Activated T-helper 17 cell treated with anti-CD3 and anti-CD28 coated beads, Interleukin-2, amount 50 U/mL, for 72 hours (primary cell): ENCODE results near the gene SDHAF1. TPM values are rescaled to one million over a fixed set of nuclear protein-coding genes. Genes with fewer than 3 reads are reported as not detected.
"Not testable (repeated sequence)": the region's sequence is repeated elsewhere in the genome, so short reads cannot be mapped to it uniquely, and the experiment has no call there.

ENCODE experiments used
- ATAC-seq: fragments of 150-1000 bp; cut with Tn5 transposase; replicated peaks from 2 replicates; pipeline ENCODE4 v1.10.0; 2021; ENCODE audit warnings: mild to moderate bottlenecking, moderate library complexity
- H3K27ac Mint-ChIP-seq: one replicate; pipeline ENCODE4 v1.8.0; 2022; ENCODE audit warnings: mixed read lengths
- H3K27me3 Mint-ChIP-seq: one replicate; pipeline ENCODE4 v1.8.0; 2022; ENCODE audit warnings: mixed read lengths
- H3K36me3 Mint-ChIP-seq: one replicate; pipeline ENCODE4 v1.8.0; 2022; ENCODE audit warnings: low read depth, mild to moderate bottlenecking, mixed read lengths
- H3K4me1 Mint-ChIP-seq: one replicate; pipeline ENCODE4 v1.8.0; 2022; ENCODE audit warnings: mixed read lengths
- H3K4me3 Mint-ChIP-seq: one replicate; pipeline ENCODE4 v1.8.0; 2022; ENCODE audit warnings: mild to moderate bottlenecking, mixed read lengths
- H3K9me3 Mint-ChIP-seq: one replicate; pipeline ENCODE4 v1.8.0; 2022; ENCODE audit warnings: mixed read lengths
- total RNA-seq, 2 donors: library from RNA; stranded (reverse); gene quantifications; one replicate each; pipeline ENCODE4 v1.2.3, GENCODE V29; 2022

Gene SDHAF1
- total RNA-seq, 2 donors from 2014 or later: 17.5 to 26.0 TPM

DNA sequence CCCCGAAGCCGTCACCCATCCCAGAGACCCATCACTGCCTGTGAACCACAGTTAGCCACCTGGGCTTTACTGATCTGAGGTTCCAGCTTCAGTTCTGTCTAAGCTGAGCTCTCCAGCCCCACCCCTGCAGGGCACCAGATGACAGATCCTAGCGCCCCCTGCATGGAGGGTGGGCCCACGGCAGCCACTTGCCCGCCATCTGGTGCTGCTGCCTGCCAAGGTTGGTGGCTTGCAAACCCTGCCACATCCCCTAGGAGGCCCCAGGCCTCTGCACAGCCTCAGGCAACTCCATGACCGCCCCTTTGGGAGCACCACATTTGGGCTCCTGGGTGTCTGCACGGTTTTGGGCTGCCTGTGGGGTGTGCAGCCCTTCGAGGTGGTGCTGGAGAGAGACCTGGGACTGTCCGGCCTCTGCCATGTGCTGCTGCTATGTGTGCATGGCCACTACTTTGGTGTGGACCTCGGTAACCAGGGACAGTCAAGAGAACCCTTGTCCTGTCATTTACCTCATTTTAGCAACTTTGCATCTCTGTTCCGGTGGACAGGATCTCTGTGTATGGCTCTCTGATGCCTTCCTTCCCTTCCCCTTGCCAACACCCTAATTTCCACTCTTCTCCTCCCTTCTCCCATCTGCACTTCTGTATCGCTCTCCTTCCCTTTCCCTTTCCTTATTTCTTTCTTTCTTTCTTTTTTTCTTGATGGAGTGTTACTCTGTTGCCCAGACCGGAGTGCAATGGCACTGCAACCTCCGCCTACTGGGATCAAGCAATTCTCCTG, 17.4 kb upstream of the SDHAF1 start:
- Mint-ChIP-seq H3K9me3 (no peaks in the 10 kb centered on the region), H3K27ac (no peak overlapping the region), H3K27me3 (peaks cover 8% of the 10 kb centered on the region), H3K36me3 (no peaks in the 10 kb centered on the region), H3K4me3 (no peak overlapping the region), H3K4me1 (no peaks in the 10 kb centered on the region)
- peak; percentile 38 for ATAC-seq

DNA sequence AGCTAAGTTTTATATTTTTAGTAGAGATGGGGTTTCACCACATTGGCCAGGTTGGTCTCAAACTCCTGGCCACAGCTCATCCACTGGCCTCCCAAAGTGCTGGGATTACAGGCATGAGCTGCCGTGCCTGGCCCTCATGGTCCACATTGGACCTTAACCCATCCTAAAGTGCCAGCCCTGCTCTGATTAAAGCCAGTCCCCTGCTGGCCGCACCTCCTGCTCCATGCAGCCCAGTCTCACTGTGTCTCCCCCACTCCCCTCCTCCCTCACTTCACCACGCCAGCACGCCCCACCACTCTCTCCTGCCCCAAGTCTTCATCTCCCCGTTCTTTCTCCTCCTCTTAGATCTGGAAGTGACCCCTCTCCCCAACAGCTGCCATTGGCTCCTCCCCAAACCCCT, 16.7 kb upstream of the SDHAF1 start:
- no peak overlapping the region for H3K4me3 Mint-ChIP-seq
- no peak overlapping the region for H3K27ac Mint-ChIP-seq
- H3K27me3 Mint-ChIP-seq: peaks cover 11% of the 10 kb centered on the region
- H3K4me1 Mint-ChIP-seq: no peaks in the 10 kb centered on the region
- H3K36me3 Mint-ChIP-seq: no peaks in the 10 kb centered on the region
- ATAC-seq: no peak
- no peaks in the 10 kb centered on the region for H3K9me3 Mint-ChIP-seq

DNA sequence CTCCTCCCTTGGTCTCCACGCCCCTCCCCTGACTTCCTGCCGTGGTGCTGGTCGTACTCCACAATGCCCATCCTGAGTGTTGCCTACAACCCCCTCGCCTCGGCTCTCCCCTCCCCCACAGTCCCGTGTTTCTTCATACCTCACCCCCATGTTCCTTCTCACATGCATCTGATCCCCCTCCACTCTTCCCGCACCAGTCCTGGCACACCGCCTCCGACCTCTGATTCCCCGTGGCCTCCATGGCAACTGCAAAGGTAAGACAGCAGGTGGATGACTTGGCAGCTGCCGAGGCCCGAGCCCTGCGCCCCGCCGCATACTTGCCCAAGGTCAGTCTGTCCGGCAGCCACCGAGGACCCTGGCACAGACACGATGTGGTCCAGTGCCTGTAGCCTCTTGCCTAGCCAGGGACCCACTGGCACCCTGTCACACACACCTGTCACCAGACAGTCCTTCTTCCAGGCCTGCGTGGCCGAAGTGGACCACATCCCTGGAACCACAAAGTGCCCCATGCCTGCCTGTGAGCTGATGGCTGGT, 16.1 kb upstream of the SDHAF1 start:
- Mint-ChIP-seq H3K27ac (no peak overlapping the region), H3K4me1 (no peaks in the 10 kb centered on the region), H3K27me3 (peaks cover 12% of the 10 kb centered on the region), H3K4me3 (no peak overlapping the region), H3K36me3 (no peaks in the 10 kb centered on the region), H3K9me3 (no peaks in the 10 kb centered on the region)
- ATAC-seq: no peak

DNA sequence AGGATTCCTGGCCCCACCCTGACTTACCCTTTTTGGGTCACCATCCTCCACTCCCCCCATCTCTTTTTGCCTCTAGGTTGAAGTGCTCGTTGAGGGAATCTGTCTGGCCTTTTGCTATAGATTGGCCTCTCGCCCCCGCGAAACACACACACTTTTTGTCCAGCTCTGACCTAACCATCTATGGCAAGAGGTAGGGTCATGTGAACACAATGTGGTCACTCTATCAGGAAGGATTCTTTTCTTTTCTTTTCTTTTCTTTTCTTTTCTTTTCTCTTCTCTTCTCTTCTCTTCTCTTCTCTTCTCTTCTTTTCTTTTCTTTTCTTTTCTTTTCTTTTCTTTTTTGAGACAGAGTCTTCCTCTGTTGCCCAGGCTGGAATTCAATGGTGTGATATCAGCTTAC, 14.0 kb upstream of the SDHAF1 start:
- not testable (repeated sequence) for H3K4me3 Mint-ChIP-seq, ATAC-seq, H3K27ac Mint-ChIP-seq, H3K9me3 Mint-ChIP-seq, H3K4me1 Mint-ChIP-seq, H3K36me3 Mint-ChIP-seq
- H3K27me3 Mint-ChIP-seq: peaks cover 31% of the 10 kb centered on the region

DNA sequence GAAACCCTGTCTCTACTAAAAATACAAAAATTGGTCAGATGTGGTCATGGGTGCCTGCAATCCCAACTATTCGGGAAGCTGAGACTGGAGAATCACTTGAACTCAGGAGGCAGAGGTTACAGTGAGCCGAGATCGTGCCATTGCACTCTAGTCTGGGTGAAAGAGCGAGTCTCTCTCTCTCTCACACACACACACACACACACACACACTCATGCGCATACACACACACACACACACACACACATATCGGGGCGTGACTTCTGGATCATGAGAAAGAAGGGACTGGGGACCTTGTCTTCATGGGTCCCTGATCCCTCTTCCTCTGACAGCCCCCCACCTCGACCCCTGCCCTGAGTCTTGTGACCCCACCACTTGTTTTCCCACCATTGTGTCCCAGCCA, 11.8 kb upstream of the SDHAF1 start:
- H3K27ac Mint-ChIP-seq: no peak overlapping the region

DNA sequence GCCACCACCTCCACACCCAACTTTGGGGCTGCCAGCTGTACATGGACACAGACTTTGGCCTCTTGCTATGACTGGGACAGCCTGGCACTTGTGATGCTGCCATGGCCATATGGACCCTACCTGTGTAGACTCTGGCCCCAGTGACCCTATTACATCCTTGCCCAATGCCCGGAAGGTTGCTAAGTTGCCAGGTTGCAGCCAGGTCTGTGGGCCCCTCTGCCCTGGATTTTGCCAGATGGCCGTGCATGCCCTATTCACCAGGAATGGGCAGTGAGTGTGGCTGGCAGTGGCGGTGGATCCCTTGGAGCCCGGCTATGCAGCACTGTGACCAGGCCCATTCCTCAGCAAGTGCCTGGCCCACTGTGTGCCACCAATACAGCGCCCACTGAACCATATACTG, 8.9 kb upstream of the SDHAF1 start:
- Mint-ChIP-seq H3K27ac (no peak overlapping the region), H3K4me3 (peak overlapping the region; percentile 77), H3K4me1 (no peaks in the 10 kb centered on the region), H3K9me3 (no peaks in the 10 kb centered on the region), H3K27me3 (peaks cover 29% of the 10 kb centered on the region), H3K36me3 (no peaks in the 10 kb centered on the region)
- ATAC-seq: no peak

More for the DNA sequence above, 11.8 kb upstream of the SDHAF1 start:
- Mint-ChIP-seq H3K36me3 (no peaks in the 10 kb centered on the region), H3K27me3 (peaks cover 35% of the 10 kb centered on the region), H3K4me1 (no peaks in the 10 kb centered on the region), H3K4me3 (no peak overlapping the region), H3K9me3 (no peaks in the 10 kb centered on the region)
- ATAC-seq: no peak

DNA sequence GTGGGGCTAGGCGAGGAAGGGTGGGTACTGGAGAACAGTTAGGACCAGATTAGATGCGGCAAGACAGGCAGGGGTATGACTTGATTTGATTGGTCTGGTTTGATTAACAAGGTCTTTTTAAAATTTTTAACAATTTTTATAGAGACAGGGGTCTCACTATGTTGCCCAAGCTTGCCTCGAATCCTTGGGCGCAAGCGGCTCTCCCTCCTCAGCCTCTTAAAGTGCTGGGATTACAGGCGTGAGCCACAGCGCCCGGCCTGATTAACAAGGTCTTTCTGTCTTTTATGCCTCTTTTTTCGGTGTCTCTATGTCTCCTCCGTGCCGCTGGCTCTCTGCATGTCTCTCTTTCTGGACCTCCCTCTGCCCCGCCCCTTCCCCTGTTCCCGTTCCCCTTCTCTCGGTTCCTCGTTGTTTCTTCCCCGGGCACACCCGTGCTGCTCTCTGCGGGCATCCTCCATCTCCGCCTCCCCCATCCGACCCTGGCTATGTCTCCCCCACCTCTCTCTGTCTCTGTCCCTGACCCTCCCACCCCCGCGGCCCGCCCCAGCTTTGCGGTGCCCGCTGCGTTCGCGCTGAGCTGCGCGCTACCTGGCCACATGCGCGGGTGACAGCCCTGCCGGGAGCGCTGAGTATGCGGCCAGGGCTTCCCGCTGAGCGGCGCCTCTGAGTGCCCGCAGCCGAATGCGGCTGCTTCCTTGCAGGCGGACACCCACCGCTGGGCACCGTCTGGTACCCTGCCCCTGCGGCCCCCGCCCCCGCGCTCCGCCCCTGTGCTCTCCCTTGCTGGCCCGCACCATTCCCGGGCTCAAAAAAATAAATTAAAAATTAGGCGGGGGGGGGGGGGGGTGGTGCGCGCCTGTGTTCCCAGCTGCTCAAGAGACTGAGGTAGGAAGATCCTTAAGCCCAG, 8.1 kb upstream of the SDHAF1 start:
- ATAC-seq: peak; percentile 71
- peak overlapping the region; percentile 77 for H3K4me3 Mint-ChIP-seq
- no peaks in the 10 kb centered on the region for H3K9me3 Mint-ChIP-seq
- peak overlapping the region; percentile 16 for H3K27ac Mint-ChIP-seq
- H3K36me3 Mint-ChIP-seq: no peaks in the 10 kb centered on the region
- peaks cover 29% of the 10 kb centered on the region for H3K27me3 Mint-ChIP-seq
- H3K4me1 Mint-ChIP-seq: no peaks in the 10 kb centered on the region

DNA sequence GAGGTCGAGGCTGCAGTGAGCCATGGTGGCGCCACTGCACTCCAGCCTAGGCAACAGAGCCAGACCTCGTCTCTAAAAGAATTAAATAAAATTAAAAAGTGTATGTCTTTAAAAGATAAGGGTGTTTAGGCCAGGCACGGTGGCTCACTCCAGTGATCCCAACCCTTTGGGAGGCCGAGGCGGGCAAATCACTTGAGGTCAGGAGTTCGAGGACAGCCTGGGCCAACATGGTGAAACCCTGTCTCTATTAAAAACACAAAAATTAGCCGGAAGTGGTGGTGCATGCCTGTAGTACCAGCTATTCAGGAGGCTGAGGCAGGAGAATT, 7.5 kb upstream of the SDHAF1 start:
- Mint-ChIP-seq H3K9me3 (no peaks in the 10 kb centered on the region), H3K27ac (no peak overlapping the region), H3K4me1 (no peaks in the 10 kb centered on the region), H3K4me3 (peak overlapping the region; percentile 77), H3K27me3 (peaks cover 28% of the 10 kb centered on the region), H3K36me3 (no peaks in the 10 kb centered on the region)
- ATAC-seq: no peak

DNA sequence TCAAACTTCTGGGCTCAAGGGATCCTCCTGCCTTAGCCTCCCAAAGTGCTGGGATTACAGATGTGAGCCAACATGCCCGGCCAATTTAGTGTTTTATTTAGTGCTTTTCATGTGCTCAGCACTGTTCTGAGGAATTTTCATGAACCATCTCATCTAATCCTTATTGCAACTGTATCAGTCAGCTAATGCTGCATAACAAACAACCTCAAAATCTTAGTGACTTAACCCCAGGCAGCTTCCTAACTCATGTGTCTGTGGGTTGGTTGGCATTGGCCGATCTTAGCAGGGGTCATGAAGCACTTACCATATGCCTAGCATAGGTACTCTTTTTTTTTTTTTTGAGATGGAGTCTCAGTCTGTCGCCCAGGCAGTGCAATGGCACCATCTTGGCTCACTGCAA, 6.2 kb upstream of the SDHAF1 start:
- Mint-ChIP-seq H3K4me1 (no peaks in the 10 kb centered on the region), H3K27me3 (peaks cover 23% of the 10 kb centered on the region), H3K4me3 (no peak overlapping the region), H3K27ac (no peak overlapping the region), H3K36me3 (no peaks in the 10 kb centered on the region), H3K9me3 (no peaks in the 10 kb centered on the region)
- ATAC-seq: no peak

DNA sequence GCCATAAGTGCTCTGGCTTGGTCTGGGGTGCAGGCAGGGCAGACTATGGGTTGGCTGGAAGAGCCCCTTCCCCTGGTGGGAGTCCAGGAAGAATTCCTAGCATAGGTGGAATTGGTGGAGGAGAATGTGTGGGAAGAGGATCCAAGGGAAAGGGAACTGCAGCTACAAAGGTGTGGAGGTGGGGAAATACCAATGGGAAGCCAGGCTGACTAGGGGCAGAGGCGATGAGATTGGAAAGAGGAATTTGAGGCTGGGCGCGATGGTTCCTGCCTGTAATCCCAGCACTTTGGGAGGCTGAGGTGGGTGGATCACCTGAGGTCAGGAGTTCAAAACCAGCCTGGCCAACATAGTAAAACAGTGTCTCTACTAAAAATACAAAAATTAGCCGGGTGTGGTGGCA, 4.8 kb upstream of the SDHAF1 start:
- Mint-ChIP-seq H3K4me3 (no peak overlapping the region), H3K4me1 (no peaks in the 10 kb centered on the region), H3K27ac (peak overlapping the region; percentile 73), H3K36me3 (no peaks in the 10 kb centered on the region), H3K27me3 (peaks cover 12% of the 10 kb centered on the region), H3K9me3 (no peaks in the 10 kb centered on the region)
- no peak for ATAC-seq

DNA sequence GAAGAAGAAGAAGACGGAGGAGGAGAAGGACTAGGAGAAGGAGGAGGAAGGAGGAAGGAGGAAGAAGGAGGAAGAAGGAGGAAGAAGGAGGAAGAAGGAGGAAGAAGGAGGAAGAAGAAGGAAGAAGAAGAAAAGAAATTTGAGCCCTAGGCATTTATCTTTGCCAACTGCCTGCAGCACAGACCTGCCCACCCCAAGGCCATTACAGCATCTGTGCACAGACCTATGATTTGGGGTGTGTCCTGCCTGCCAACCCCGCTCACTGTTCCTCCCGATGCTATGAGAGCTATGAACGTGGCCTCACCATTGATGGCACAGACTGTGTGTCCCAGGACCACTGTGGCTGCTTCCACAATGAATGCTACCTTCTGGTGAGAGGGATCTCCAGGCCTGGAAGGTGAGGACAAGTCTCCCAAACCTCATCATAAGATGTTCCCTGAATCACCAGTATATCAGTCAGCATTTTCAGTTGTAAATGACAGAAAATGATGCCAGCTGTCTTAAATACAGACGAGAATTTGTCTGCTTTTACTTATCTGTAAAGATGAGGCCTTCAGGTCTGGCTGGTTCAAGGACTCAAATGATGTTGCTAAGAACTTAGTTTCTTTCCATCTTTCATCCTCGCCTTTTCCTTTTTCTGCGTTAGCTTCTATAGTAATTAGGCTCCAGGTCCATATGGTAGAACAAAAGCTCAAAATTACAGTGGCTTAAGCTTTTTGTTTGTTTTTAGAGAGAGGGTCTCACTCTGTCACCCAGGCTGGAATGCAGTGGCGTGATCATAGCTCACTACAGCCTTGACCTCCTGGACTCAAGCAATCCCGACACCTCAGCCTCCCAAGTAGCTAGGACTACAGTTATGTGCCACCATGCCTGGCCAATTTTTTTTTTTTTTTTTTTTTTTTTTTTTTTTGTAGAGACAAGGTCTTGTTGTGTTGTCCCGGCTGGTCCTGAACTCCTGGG, 3.9 kb upstream of the SDHAF1 start:
- no peaks in the 10 kb centered on the region for H3K36me3 Mint-ChIP-seq

DNA sequence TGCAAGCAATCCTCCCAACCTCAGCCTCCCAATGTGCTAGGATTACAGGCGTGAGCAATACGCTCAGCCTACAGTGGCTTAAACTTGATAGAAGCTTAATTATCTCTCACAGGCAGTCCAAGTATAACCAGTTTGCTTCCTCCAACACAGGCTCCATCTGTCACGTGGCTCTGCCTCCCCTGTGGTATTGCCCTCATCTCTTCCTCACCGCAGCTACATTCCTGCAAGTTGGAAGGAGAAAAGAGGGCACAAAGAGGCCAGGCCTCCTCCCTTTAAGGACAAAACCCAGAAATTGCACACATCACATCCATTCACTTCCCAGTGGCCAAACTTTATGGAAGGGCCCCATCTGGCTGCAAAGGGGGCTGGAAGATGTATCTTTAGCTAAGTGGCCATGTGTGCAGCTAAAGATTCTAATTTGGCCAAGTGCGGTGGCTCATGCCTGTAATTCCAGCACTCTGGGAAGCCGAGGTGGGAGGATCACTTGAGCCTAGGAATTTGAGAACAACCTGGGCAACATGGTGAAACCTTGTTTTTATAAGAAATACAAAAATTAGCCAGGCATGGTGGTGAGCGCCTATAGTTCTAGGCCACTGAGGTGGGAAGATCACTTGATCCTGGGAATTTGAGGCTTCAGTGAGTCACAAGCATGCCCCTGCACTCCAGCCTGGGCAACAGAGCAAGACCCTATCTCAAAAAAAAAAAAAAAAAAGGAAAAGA, 3.1 kb upstream of the SDHAF1 start:
- ATAC-seq: no peak
- Mint-ChIP-seq H3K27me3 (no peaks in the 10 kb centered on the region), H3K36me3 (peaks cover 8% of the 10 kb centered on the region), H3K4me3 (no peak overlapping the region), H3K27ac (no peak overlapping the region), H3K9me3 (no peaks in the 10 kb centered on the region), H3K4me1 (peaks cover 9% of the 10 kb centered on the region)

More for the DNA sequence above, 3.9 kb upstream of the SDHAF1 start:
- Mint-ChIP-seq H3K9me3 (no peaks in the 10 kb centered on the region), H3K27ac (peak overlapping the region; percentile 73), H3K4me3 (no peak overlapping the region), H3K27me3 (peaks cover 4% of the 10 kb centered on the region), H3K4me1 (peaks cover under 1% of the 10 kb centered on the region)
- ATAC-seq: no peak

DNA sequence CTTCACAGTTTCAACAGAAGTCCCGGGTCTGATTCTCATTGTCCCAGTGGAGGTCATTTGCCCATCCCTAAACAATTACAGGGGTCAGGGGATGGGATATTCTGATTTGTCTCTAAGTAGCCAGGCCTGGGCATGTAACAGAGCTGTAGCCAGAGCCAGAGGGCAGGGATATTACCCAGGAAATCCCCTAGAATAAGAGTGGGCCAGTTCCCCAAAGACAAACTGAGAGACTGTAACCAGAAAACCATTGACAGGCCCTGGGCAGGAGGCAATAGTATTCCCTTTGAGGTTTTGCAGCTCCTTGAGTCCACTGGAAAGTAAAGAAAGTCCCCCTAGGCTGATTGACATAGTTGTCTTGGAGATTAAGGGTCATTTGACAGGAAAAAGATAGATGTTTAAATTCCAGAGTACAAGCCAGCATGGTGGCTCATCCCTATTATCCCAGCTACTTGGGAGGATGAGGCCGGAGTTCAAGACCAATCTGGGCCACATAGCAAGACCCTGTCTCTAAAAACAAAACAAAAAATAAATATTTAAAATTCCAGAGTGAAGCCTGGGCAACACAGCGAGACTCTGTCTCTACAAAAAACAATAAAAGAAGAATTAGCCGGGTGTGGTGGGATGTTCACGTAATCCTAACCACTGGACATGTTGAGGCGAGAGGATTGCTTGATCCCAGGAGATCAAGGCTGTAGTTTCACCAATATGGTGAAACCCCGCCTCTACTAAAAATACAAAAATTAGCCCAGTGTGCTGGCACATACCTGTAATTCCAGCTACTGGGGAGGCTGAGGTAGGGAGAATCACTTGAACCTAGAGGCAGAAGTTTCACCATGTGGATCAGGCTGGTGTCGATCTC, 1.9 kb upstream of the SDHAF1 start:
- no peaks in the 10 kb centered on the region for H3K27me3 Mint-ChIP-seq
- peaks cover 13% of the 10 kb centered on the region for H3K4me1 Mint-ChIP-seq
- no peak overlapping the region for H3K27ac Mint-ChIP-seq
- H3K9me3 Mint-ChIP-seq: no peaks in the 10 kb centered on the region
- peaks cover 21% of the 10 kb centered on the region for H3K36me3 Mint-ChIP-seq
- no peak for ATAC-seq
- H3K4me3 Mint-ChIP-seq: no peak overlapping the region
